Heart left ventricle (tissue), 13 donors: Measurements from ENCODE around the gene NLGN3.

ENCODE experiments used
- POLR2A ChIP-seq, 2 donors: fragments of 450-650 bp; IDR thresholded peaks; one replicate each; pipeline ENCODE4 v1.6.1; 2017; ENCODE audit warnings: antibody characterized with exemption in 2 of 2, mild to moderate bottlenecking in 2 of 2, moderate library complexity in 2 of 2
- TF ChIP-seq, protein P1 (sequence below), 12 donors: fragments of 200-600 bp; sonication (generic) in 4 of 12; IDR thresholded peaks; one replicate each; pipeline versions ENCODE4 v1.5.0 to v1.8.0; 2018 to 2022; ENCODE audit warnings: antibody characterized with exemption in 12 of 12, mild to moderate bottlenecking in 5 of 12
- donor health status: ischemic (EF 13 %, LVEDD 7.1; RV severe dilation, severe dysfunction).
- donor health status: DM: no; HTN: yes; CAD: no.
- donor health status: DM: no; HTN: no; CAD: no.
- donor health status: ischemic (EF 25% LVEDD 6.9; RV normal size, moderate dysfunction).
- donor health status: ischemic (EF 25% LVEDD 5.7; RV mildly dilated, moderate dysfunction).
- donor health status: ischemic (EF 35%, LVEDD 5.7; RV mildly dilated, moderate dysfunction).
- donor health status: nonischemic (EF 11% LVEDD 7.7; RV severe dilation, severe dysfunction).
- donor health status: DM: yes; HTN: yes; CAD: no.
- donor health status: PGD.
- donor health status: ischemic (EF 29% LVEDD 5.4; RV normal size, mild dysfunction).
- donor health status: nonischemic (EF 23%, LVEDD 6.1; RV moderate dilation, normal function).

DNA sequence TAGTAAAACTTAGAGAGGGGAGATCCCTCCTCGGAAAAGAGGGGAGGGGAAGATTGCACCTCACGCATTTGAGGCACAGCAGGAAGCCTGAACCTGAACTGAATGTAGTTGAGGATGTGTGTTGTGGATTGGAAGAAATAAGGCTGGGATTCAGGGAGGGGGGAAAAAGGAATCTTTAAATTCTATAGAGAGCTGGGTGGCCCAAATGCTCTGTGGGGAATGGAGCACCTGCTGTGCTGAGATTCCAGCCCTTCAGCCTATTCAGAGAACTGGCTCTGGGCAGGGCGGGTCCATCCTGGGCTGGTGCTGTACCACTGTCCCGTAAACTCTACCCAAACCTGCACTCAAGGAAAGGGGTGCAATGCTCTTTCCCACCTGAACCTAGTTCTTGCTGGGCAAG lies 44.9 kb upstream of the NLGN3 start:
- TF ChIP-seq, protein P1, sequence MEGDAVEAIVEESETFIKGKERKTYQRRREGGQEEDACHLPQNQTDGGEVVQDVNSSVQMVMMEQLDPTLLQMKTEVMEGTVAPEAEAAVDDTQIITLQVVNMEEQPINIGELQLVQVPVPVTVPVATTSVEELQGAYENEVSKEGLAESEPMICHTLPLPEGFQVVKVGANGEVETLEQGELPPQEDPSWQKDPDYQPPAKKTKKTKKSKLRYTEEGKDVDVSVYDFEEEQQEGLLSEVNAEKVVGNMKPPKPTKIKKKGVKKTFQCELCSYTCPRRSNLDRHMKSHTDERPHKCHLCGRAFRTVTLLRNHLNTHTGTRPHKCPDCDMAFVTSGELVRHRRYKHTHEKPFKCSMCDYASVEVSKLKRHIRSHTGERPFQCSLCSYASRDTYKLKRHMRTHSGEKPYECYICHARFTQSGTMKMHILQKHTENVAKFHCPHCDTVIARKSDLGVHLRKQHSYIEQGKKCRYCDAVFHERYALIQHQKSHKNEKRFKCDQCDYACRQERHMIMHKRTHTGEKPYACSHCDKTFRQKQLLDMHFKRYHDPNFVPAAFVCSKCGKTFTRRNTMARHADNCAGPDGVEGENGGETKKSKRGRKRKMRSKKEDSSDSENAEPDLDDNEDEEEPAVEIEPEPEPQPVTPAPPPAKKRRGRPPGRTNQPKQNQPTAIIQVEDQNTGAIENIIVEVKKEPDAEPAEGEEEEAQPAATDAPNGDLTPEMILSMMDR (IDR thresholded peaks at IDR 0.05): no peak
- TF ChIP-seq POLR2A (IDR thresholded peaks at IDR 0.05): no peak
